SK-N-SH treated with all-trans-retinoic acid at 6 μM for 48 hours (cell line): Measurements from ENCODE around the gene ERCC4.

ENCODE experiments used
- ATAC-seq: fragments of 200-7000 bp; cut with Tn5 transposase; 3 replicates; pipeline ENCODE4 v1.9.1; 2020; ENCODE audit warnings: mild to moderate bottlenecking, moderate library complexity
- ARNTL ChIP-seq: fragments of 450-650 bp; formaldehyde crosslinking; IDR thresholded peaks from 2 replicates; pipeline ENCODE4 v1.5.0; 2020; ENCODE audit warnings: low read depth, mild to moderate bottlenecking, moderate library complexity, borderline replicate concordance
- BACH2 ChIP-seq: fragments of 250-450 bp; sonication (Bioruptor Pico); IDR thresholded peaks from 2 replicates; pipeline ENCODE4 v1.9.0; 2021; ENCODE audit warnings: mild to moderate bottlenecking, borderline replicate concordance
- CSDC2 ChIP-seq: fragments of 250-450 bp; sonication (Bioruptor Pico); IDR thresholded peaks from 2 replicates; pipeline ENCODE4 v1.5.0; 2020; ENCODE audit warnings: mild to moderate bottlenecking, moderate library complexity
- ESRRG ChIP-seq: fragments of 250-450 bp; sonication (Bioruptor Pico); IDR thresholded peaks from 2 replicates; pipeline ENCODE4 v1.6.1; 2021; ENCODE audit warnings: mild to moderate bottlenecking
- GLIS3 ChIP-seq: fragments of 250-450 bp; sonication (Bioruptor Pico); IDR thresholded peaks from 2 replicates; pipeline ENCODE4 v1.5.0; 2020; ENCODE audit warnings: mild to moderate bottlenecking, moderate library complexity
- ISL1 ChIP-seq: fragments of 250-450 bp; sonication (Bioruptor Pico); IDR thresholded peaks from 2 replicates; pipeline ENCODE4 v2.1.2; 2022; ENCODE audit warnings: mild to moderate bottlenecking, moderate library complexity
- OSR1 ChIP-seq: fragments of 250-450 bp; sonication (Bioruptor Pico); IDR thresholded peaks from 2 replicates; pipeline ENCODE4 v1.8.0; 2022; ENCODE audit warnings: moderate library complexity, mild to moderate bottlenecking, inconsistent platforms
- RARB ChIP-seq: fragments of 250-450 bp; sonication (Bioruptor Pico); IDR thresholded peaks from 2 replicates; pipeline ENCODE4 v1.8.0; 2021; ENCODE audit warnings: mild to moderate bottlenecking, moderate library complexity
- SNAI2 ChIP-seq: fragments of 250-450 bp; sonication (Bioruptor Pico); IDR thresholded peaks from 2 replicates; pipeline ENCODE4 v1.5.0; 2020; ENCODE audit warnings: mild to moderate bottlenecking, moderate library complexity
- TCF4 ChIP-seq: fragments of 250-450 bp; sonication (Bioruptor Pico); IDR thresholded peaks from 2 replicates; pipeline ENCODE4 v1.8.0; 2021; ENCODE audit warnings: mild to moderate bottlenecking, moderate library complexity, borderline replicate concordance
- TOX ChIP-seq: fragments of 250-450 bp; sonication (Bioruptor Pico); IDR thresholded peaks from 2 replicates; pipeline ENCODE4 v1.8.0; 2021; ENCODE audit warnings: mild to moderate bottlenecking, moderate library complexity, borderline replicate concordance
- ZFP3 ChIP-seq: fragments of 250-450 bp; sonication (Bioruptor Pico); IDR thresholded peaks from 2 replicates; pipeline ENCODE4 v1.5.0; 2020; ENCODE audit warnings: mild to moderate bottlenecking, moderate library complexity
- ZFP30 ChIP-seq: fragments of 450-650 bp; formaldehyde crosslinking; IDR thresholded peaks from 2 replicates; pipeline ENCODE4 v1.5.0; 2022; ENCODE audit warnings: mild to moderate bottlenecking, moderate library complexity
- ZNF565 ChIP-seq: fragments of 450-650 bp; formaldehyde crosslinking; conservative IDR thresholded peaks from 2 replicates; pipeline ENCODE4 v1.5.0; 2020; ENCODE audit warnings: low read depth, mild to moderate bottlenecking, moderate library complexity
- ZNF70 ChIP-seq: fragments of 450-650 bp; formaldehyde crosslinking; IDR thresholded peaks from 2 replicates; pipeline ENCODE4 v1.5.0; 2020; ENCODE audit warnings: mild to moderate bottlenecking, moderate library complexity
- ZNF8 ChIP-seq: fragments of 450-650 bp; formaldehyde crosslinking; IDR thresholded peaks from 2 replicates; pipeline ENCODE4 v1.5.0; 2020; ENCODE audit warnings: mild to moderate bottlenecking, moderate library complexity
- TF ChIP-seq, protein P1 (sequence below): fragments of 250-450 bp; sonication (Bioruptor Pico); IDR thresholded peaks from 2 replicates; pipeline ENCODE4 v1.5.0; 2020; ENCODE audit warnings: mild to moderate bottlenecking, moderate library complexity
- TF ChIP-seq, protein P2 (sequence below): fragments of 250-450 bp; sonication (Bioruptor Pico); IDR thresholded peaks from 2 replicates; pipeline ENCODE4 v1.8.0; 2020; ENCODE audit warnings: mild to moderate bottlenecking, moderate library complexity, borderline replicate concordance
- TF ChIP-seq, protein P3 (sequence below): fragments of 250-450 bp; sonication (Bioruptor Pico); IDR thresholded peaks from 2 replicates; pipeline ENCODE4 v1.5.1; 2021; ENCODE audit warnings: mild to moderate bottlenecking, moderate library complexity

ERCC4 gene

DNA sequence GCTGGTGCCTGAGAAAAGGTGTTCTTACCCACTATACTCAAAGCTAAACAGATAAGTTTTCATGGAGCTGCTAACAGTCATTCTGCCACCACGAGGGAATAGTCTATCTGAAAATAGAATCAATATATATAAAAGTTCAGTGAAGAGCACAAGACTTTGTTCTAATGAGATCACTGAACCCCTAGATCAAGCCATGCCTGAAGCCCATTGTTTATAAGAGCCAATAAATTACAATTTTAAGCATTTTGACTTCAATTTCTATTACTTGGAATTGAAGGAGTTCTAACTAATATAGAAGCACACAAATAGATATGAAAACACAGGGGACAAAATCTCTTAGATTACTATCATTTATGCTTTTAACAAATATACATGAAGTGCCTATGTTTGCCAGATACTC lies 24.4 kb upstream of the ERCC4 start:
- no peak for TF ChIP-seq TOX
- TF ChIP-seq SNAI2 (CRISPR knock-in tag): no peak
- TF ChIP-seq, protein P1, sequence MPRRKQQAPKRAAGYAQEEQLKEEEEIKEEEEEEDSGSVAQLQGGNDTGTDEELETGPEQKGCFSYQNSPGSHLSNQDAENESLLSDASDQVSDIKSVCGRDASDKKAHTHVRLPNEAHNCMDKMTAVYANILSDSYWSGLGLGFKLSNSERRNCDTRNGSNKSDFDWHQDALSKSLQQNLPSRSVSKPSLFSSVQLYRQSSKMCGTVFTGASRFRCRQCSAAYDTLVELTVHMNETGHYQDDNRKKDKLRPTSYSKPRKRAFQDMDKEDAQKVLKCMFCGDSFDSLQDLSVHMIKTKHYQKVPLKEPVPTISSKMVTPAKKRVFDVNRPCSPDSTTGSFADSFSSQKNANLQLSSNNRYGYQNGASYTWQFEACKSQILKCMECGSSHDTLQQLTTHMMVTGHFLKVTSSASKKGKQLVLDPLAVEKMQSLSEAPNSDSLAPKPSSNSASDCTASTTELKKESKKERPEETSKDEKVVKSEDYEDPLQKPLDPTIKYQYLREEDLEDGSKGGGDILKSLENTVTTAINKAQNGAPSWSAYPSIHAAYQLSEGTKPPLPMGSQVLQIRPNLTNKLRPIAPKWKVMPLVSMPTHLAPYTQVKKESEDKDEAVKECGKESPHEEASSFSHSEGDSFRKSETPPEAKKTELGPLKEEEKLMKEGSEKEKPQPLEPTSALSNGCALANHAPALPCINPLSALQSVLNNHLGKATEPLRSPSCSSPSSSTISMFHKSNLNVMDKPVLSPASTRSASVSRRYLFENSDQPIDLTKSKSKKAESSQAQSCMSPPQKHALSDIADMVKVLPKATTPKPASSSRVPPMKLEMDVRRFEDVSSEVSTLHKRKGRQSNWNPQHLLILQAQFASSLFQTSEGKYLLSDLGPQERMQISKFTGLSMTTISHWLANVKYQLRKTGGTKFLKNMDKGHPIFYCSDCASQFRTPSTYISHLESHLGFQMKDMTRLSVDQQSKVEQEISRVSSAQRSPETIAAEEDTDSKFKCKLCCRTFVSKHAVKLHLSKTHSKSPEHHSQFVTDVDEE (CRISPR knock-in tag): no peak
- TF ChIP-seq TCF4 (CRISPR knock-in tag): no peak
- no peak for TF ChIP-seq ZNF565 (CRISPR knock-in tag)
- ATAC-seq: no peak

DNA sequence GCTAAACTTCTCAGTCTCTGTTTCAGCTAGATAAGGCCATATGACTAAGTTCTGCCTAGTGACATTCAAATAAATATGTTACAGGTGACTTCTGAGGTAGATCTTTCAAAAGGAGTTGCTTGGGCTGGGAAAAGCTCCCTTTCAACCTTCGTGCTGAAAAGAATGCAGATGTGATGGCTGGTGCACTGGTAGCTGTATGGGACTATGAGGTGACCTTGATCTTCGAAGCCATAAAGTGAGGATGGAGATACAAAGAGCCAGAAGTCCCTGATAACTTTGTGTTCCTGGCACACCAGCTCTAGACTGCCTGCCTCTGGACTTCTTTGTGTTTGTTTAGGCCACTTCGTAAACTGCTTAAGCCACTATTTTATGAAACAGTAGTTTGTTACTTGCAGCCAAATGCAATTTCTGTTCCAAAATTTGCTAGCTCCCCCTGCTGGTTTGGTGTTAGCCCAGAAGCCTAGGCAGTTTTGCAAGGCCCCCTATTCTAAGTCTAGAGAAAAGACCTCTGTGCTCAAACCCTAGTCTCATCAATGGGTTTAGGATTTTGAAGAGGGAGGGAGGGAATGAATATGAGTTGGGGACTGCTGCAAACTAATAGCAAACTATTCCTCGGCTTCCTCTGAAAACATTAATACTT lies 23.3 kb upstream of the ERCC4 start:
- ATAC-seq: no peak
- TF ChIP-seq ARNTL (CRISPR knock-in tag) (no peak), ESRRG (no peak), TCF4 (CRISPR knock-in tag) (no peak), SNAI2 (CRISPR knock-in tag) (no peak), BACH2 (CRISPR knock-in tag) (no peak), ZNF8 (CRISPR knock-in tag) (no peak), ISL1 (CRISPR knock-in tag) (no peak), ZNF70 (CRISPR knock-in tag) (no peak), OSR1 (CRISPR knock-in tag) (no peak), ZFP3 (CRISPR knock-in tag) (no peak)
- TF ChIP-seq, protein P1 (CRISPR knock-in tag): no peak
- TF ChIP-seq, protein P2, sequence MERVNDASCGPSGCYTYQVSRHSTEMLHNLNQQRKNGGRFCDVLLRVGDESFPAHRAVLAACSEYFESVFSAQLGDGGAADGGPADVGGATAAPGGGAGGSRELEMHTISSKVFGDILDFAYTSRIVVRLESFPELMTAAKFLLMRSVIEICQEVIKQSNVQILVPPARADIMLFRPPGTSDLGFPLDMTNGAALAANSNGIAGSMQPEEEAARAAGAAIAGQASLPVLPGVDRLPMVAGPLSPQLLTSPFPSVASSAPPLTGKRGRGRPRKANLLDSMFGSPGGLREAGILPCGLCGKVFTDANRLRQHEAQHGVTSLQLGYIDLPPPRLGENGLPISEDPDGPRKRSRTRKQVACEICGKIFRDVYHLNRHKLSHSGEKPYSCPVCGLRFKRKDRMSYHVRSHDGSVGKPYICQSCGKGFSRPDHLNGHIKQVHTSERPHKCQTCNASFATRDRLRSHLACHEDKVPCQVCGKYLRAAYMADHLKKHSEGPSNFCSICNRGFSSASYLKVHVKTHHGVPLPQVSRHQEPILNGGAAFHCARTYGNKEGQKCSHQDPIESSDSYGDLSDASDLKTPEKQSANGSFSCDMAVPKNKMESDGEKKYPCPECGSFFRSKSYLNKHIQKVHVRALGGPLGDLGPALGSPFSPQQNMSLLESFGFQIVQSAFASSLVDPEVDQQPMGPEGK (CRISPR knock-in tag): no peak

DNA sequence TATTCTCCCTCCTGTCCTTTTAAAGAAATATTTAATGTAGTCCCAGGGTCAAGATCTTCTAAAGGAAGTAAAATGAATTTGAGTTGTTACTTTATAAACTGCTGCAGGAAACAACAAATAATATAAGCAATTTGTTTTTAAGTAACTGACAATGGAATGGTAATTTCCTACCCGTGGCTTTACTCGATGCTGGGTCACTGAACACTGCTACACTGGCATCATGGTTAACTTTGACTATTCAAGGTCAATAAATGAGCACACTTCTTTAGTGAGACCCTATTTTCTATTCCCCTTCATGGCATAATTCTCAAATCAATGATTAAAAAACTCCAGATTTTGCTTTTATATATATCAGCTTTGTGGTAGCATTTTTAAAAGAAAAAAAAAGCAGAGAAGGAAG lies 22.1 kb upstream of the ERCC4 start:
- TF ChIP-seq ZFP30 (CRISPR knock-in tag) (no peak), OSR1 (CRISPR knock-in tag) (no peak), ZFP3 (CRISPR knock-in tag) (no peak), CSDC2 (CRISPR knock-in tag) (no peak), ZNF70 (CRISPR knock-in tag) (no peak), TCF4 (CRISPR knock-in tag) (no peak), ZNF8 (CRISPR knock-in tag) (no peak), ZNF565 (CRISPR knock-in tag) (no peak), SNAI2 (CRISPR knock-in tag) (no peak), GLIS3 (no peak), RARB (CRISPR knock-in tag) (no peak), ISL1 (CRISPR knock-in tag) (no peak)
- TF ChIP-seq, protein P3, sequence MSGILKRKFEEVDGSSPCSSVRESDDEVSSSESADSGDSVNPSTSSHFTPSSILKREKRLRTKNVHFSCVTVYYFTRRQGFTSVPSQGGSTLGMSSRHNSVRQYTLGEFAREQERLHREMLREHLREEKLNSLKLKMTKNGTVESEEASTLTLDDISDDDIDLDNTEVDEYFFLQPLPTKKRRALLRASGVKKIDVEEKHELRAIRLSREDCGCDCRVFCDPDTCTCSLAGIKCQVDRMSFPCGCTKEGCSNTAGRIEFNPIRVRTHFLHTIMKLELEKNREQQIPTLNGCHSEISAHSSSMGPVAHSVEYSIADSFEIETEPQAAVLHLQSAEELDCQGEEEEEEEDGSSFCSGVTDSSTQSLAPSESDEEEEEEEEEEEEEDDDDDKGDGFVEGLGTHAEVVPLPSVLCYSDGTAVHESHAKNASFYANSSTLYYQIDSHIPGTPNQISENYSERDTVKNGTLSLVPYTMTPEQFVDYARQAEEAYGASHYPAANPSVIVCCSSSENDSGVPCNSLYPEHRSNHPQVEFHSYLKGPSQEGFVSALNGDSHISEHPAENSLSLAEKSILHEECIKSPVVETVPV (CRISPR knock-in tag): no peak
- TF ChIP-seq, protein P2 (CRISPR knock-in tag): no peak
- TF ChIP-seq, protein P1 (CRISPR knock-in tag): no peak
- TF ChIP-seq, all 23 proteins: peak for 0
- no peak for ATAC-seq
